Colon (tissue), 2 donors: Measurements from ENCODE around the gene CSNK1A1L.
"Not testable (repeated sequence)": the region's sequence is repeated elsewhere in the genome, so short reads cannot be mapped to it uniquely, and the experiment has no call there.

Experiments used
- FAIRE-seq: peaks from 2 replicates; lab custom pipeline; 2012; peaks lifted over from hg19 to GRCh38; lab: Jason Lieb, UNC
- donor health status: control.
- donor health status: control.

CSNK1A1L gene

GRCh38 chr13:37058910-37059847 is 46.3 kb downstream of the CSNK1A1L start, which contains the start of gene SUPT20H:
SUPT20H (minus strand) TSS chr13:37059688; CDS start chr13:37051490, 8,198 bp downstream.
- no peak for FAIRE-seq

GRCh38 chr13:37056228-37056627 is 49.2 kb downstream of the CSNK1A1L start:
- not testable (repeated sequence) for FAIRE-seq
